Mesendoderm (in vitro differentiated cells): ENCODE data around the gene ARMC2. TPM values are rescaled to one million over a fixed set of nuclear protein-coding genes. Genes with fewer than 3 reads are reported as not detected.

ENCODE experiments used
- DNase-seq: peaks from one replicate; pipeline ENCODE4 v3.0.0; 2013
- H2AK5ac ChIP-seq: 2 replicates; pipeline ENCODE4 v1.6.1; 2013; ENCODE audit warnings: low read length, inconsistent platforms
- H2BK120ac ChIP-seq: 2 replicates; pipeline ENCODE4 v1.6.1; 2013; ENCODE audit warnings: low read depth, mild to moderate bottlenecking, low read length, moderate library complexity, mixed read lengths
- H2BK15ac ChIP-seq: replicated peaks from 2 replicates; pipeline ENCODE4 v1.6.1; 2013; ENCODE audit warnings: low read depth, mild to moderate bottlenecking, moderate library complexity
- H2BK5ac ChIP-seq: 2 replicates; pipeline ENCODE4 v1.6.1; 2013; ENCODE audit warnings: low read length, inconsistent platforms
- H3K18ac ChIP-seq: 2 replicates; pipeline ENCODE4 v1.6.1; 2013; ENCODE audit warnings: mild to moderate bottlenecking, low read length, mixed read lengths
- H3K23ac ChIP-seq: one replicate; pipeline ENCODE4 v1.6.1; 2013; ENCODE audit warnings: low read length
- H3K27ac ChIP-seq: 2 replicates; pipeline ENCODE4 v1.5.1; 2013; ENCODE audit warnings: low read depth, mild to moderate bottlenecking, inconsistent platforms, low read length, moderate library complexity
- H3K27me3 ChIP-seq: 2 replicates; pipeline ENCODE4 v1.6.1; 2013; ENCODE audit warnings: low read length, control low read depth, mild to moderate bottlenecking, inconsistent platforms; ENCODE audit not compliant: insufficient read depth, poor library complexity
- H3K36me3 ChIP-seq: 2 replicates; pipeline ENCODE4 v1.6.1; 2013; ENCODE audit warnings: low read length, inconsistent platforms; ENCODE audit not compliant: control insufficient read depth, insufficient read depth
- H3K4ac ChIP-seq: one replicate; pipeline ENCODE4 v1.6.1; 2013; ENCODE audit warnings: low read depth, mild to moderate bottlenecking, low read length, moderate library complexity
- H3K4me1 ChIP-seq: 2 replicates; pipeline ENCODE4 v1.6.1; 2013; ENCODE audit warnings: low read depth, low read length, inconsistent platforms; ENCODE audit not compliant: control insufficient read depth
- H3K4me2 ChIP-seq: 2 replicates; pipeline ENCODE4 v1.6.1; 2013; ENCODE audit warnings: low read length
- H3K4me3 ChIP-seq: 2 replicates; pipeline ENCODE4 v1.5.1; 2013; ENCODE audit warnings: mild to moderate bottlenecking, low read length
- H3K56ac ChIP-seq: one replicate; pipeline ENCODE4 v1.6.1; 2013; ENCODE audit warnings: low read length
- H3K79me1 ChIP-seq: 2 replicates; pipeline ENCODE4 v1.6.1; 2013; ENCODE audit warnings: low read length, inconsistent platforms
- H3K79me2 ChIP-seq: 2 replicates; pipeline ENCODE4 v1.6.1; 2013; ENCODE audit warnings: mild to moderate bottlenecking, low read length; ENCODE audit not compliant: control insufficient read depth, insufficient read depth
- H3K9ac ChIP-seq: 2 replicates; pipeline ENCODE4 v1.6.1; 2013; ENCODE audit warnings: low read length, inconsistent platforms
- H4K5ac ChIP-seq: one replicate; pipeline ENCODE4 v1.6.1; 2013; ENCODE audit warnings: low read length
- H4K8ac ChIP-seq: one replicate; pipeline ENCODE4 v1.6.1; 2013; ENCODE audit warnings: low read depth, mild to moderate bottlenecking, control low read depth, low read length, moderate library complexity
- WGBS: extraction: QIAGEN DNeasy Blood & Tissue Kit; methylation state at CpG from one replicate; pipeline ENCODE4 v1.1.7; 2013; ENCODE audit warnings: low lambda C conversion rate, missing lambda C conversion rate; ENCODE audit not compliant: insufficient coverage; ENCODE audit errors: extremely low coverage; 5-methylcytosine and 5-hydroxymethylcytosine counted together
- polyA plus RNA-seq, 2 experiments: library from polyadenylated mRNA; stranded (reverse); fragments of 200-250 nt; gene quantifications; one replicate each; pipeline ENCODE4 v1.2.3, GENCODE V29; 2013

The ARMC2 gene, protein sequence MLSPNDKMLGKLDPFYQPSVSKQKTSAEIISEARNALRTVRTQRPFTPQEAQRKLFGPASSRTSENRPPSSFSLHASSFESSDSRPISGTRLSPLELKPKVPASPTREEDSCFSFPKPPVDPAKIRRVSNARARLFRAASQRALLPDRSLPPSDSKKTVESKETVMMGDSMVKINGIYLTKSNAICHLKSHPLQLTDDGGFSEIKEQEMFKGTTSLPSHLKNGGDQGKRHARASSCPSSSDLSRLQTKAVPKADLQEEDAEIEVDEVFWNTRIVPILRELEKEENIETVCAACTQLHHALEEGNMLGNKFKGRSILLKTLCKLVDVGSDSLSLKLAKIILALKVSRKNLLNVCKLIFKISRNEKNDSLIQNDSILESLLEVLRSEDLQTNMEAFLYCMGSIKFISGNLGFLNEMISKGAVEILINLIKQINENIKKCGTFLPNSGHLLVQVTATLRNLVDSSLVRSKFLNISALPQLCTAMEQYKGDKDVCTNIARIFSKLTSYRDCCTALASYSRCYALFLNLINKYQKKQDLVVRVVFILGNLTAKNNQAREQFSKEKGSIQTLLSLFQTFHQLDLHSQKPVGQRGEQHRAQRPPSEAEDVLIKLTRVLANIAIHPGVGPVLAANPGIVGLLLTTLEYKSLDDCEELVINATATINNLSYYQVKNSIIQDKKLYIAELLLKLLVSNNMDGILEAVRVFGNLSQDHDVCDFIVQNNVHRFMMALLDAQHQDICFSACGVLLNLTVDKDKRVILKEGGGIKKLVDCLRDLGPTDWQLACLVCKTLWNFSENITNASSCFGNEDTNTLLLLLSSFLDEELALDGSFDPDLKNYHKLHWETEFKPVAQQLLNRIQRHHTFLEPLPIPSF
- polyA plus RNA-seq (2013, experiment 1 of 2), result 1.9 TPM
- 2.0 TPM for polyA plus RNA-seq (2013, experiment 2 of 2)

DNA sequence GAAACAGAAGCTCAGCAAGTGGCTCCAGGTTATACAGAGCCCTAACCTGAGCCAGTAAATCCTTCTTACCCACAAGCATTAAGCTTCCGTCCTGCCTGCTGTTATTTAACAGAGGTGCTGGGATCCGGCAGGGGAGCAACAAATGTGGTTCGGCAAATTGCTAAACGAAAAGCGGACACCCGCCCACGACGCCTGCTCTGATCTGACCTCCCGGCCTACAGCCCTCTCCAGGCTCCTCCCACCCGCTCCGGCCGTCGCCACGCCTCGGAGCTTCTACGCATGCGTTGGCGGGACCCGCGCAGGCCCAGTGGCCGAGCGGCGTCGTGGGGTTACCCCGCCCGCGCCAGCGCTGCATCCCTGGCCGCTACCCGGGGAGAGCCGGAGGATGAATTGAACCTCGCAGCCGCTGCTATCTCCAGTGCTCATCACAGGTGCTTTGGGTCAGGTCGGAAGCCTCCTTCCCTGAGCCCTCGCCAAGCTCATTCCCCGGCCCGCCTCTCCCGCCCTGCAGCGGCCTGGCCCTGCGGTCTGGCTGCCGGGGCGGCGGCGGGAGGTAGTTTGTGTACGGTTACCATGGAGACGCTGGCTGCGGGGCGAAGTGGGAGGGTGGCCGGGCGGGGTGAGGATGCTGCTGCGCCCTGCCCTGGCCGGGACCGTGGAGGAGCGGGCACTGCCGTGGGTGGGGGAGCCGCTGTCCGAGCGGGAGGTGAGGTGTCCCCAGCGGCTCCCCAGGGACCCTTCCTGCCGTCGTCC lies at the start of gene ARMC2:
TSS of gene ARMC2 (plus strand) at position 307 of the 753 bp plus-strand sequence. CDS start 5,846 bp downstream, outside the sequence.
- Histone ChIP-seq H3K23ac (no peak within 1 kb of the TSS), H3K4me3 (peak within 1 kb of the TSS; percentile 74), H3K56ac (peak within 1 kb of the TSS; percentile 85), H2AK5ac (no peak within 1 kb of the TSS), H2BK120ac (no peak within 1 kb of the TSS), H3K79me2 (no peaks in the 10 kb centered on the region), H3K79me1 (no peaks in the 10 kb centered on the region), H3K4ac (no peak within 1 kb of the TSS), H3K4me1 (peaks cover 2% of the 10 kb centered on the region), H3K4me2 (peak within 1 kb of the TSS; percentile 61), H3K18ac (no peak within 1 kb of the TSS), H3K27ac (no peak within 1 kb of the TSS), H2BK5ac (no peak within 1 kb of the TSS), H3K36me3 (no peaks in the 10 kb centered on the region), H4K8ac (no peak within 1 kb of the TSS), H4K5ac (no peak within 1 kb of the TSS), H2BK15ac (no peak within 1 kb of the TSS), H3K27me3 (no peaks in the 10 kb centered on the region), H3K9ac (peak within 1 kb of the TSS; percentile 65)
- WGBS, result no CpG with 5 or more reads among the region's 61 CpGs
- peak; percentile 94 for DNase-seq

DNA sequence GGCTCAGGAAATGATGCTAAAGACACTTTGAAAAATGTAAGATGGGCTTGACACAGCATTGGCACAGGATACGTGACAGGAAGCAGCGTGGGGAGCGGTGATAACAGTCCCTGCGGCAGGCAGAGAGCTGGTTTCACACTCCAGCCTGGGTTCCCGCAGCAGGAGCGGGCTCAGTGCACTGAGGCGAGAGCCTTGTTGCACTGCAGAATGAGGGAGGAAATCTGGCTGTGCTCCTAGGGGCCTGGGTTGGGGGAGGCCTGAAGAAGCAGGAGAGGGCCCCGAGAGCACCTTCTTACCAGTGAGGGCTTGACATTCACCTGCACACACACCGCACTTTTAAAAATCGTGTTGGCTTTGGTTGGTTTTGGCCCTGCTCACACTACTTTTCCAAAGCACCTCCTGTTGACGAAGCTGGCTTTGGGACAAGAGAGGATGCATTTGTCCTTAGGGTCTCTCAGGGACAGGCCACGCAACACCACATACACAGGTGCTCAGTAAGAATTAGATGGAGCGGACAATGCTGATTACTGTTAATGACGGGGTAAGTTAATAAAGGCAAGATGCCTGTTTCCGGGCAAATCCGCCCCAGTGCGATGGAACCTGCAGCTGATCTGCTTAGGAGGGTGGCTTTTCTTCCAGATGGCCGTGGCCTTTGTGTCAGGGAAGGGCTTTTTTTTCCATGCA lies 49.4 kb upstream of the ARMC2 start:
- no peak overlapping the region for H2BK120ac ChIP-seq
- no peak overlapping the region for H3K4me2 ChIP-seq
- H3K27me3 ChIP-seq, result no peaks in the 10 kb centered on the region
- H2AK5ac ChIP-seq, result no peak overlapping the region
- no peak overlapping the region for H2BK5ac ChIP-seq
- no peak overlapping the region for H3K27ac ChIP-seq
- no peaks in the 10 kb centered on the region for H3K79me1 ChIP-seq
- no peaks in the 10 kb centered on the region for H3K4me1 ChIP-seq
- H2BK15ac ChIP-seq, result no peak overlapping the region
- DNase-seq, result peak; percentile 24
- H3K36me3 ChIP-seq, result no peaks in the 10 kb centered on the region
- H3K18ac ChIP-seq, result no peak overlapping the region
- no peak overlapping the region for H3K9ac ChIP-seq
- no peaks in the 10 kb centered on the region for H3K79me2 ChIP-seq
- WGBS, result no CpG with 5 or more reads among the region's 18 CpGs
- H3K4ac ChIP-seq, result no peak overlapping the region
- no peak overlapping the region for H3K56ac ChIP-seq
- H4K8ac ChIP-seq, result no peak overlapping the region
- no peak overlapping the region for H4K5ac ChIP-seq
- H3K4me3 ChIP-seq, result no peak overlapping the region
- H3K23ac ChIP-seq, result no peak overlapping the region

DNA sequence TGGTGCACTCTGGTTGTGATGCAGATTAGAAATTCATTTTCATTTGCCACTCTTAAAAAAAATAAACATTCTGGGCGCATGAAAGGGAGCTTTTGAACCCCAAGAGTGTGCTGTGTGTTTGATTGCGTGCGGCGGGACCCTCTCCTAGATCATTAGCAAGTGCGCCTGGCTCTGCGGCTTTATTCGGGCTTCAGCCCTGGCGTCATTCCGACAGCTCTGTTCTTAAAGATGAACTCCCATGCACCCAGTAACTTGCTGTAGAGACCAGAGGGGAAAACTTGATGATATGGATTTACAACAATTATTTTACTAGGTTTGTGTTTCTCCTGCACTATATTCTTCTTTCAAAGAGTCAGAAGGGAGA lies 48.9 kb upstream of the ARMC2 start:
- Histone ChIP-seq H3K27ac (no peak overlapping the region), H3K4me3 (no peak overlapping the region), H2BK15ac (no peak overlapping the region), H3K79me2 (no peaks in the 10 kb centered on the region), H3K4me2 (no peak overlapping the region), H3K23ac (no peak overlapping the region), H3K18ac (no peak overlapping the region), H3K4ac (no peak overlapping the region), H3K9ac (no peak overlapping the region), H2BK120ac (no peak overlapping the region), H4K8ac (no peak overlapping the region), H3K56ac (no peak overlapping the region), H2BK5ac (no peak overlapping the region), H3K4me1 (no peaks in the 10 kb centered on the region), H2AK5ac (no peak overlapping the region), H3K27me3 (no peaks in the 10 kb centered on the region), H4K5ac (no peak overlapping the region), H3K36me3 (no peaks in the 10 kb centered on the region), H3K79me1 (no peaks in the 10 kb centered on the region)
- no peak for DNase-seq
- whole genome bisulfite sequencing, result no CpG with 5 or more reads among the region's 9 CpGs

DNA sequence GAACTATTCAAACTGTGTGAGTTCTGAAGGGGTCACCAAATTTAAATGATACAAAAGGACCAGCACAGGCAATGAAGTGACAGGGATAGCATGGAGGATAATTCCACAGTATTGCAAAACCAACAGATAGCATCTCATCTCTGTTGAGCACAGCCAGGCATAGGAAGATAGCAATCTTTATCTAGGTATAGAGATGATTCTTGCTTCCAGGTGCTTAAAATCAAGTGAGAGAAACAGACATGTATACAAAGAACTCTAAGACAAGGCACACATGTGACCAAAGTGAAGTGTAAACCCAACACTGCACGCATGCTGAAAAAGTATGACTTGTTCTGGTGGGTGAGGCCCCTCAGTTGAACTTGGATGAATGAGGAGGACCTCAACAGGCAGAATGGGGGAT lies 48.4 kb upstream of the ARMC2 start:
- H2BK15ac ChIP-seq, result no peak overlapping the region
- H3K36me3 ChIP-seq, result no peaks in the 10 kb centered on the region
- no peak overlapping the region for H3K4me3 ChIP-seq
- no peaks in the 10 kb centered on the region for H3K79me2 ChIP-seq
- H4K5ac ChIP-seq, result no peak overlapping the region
- no peak overlapping the region for H3K9ac ChIP-seq
- no peaks in the 10 kb centered on the region for H3K4me1 ChIP-seq
- H3K27ac ChIP-seq, result no peak overlapping the region
- H3K18ac ChIP-seq, result no peak overlapping the region
- H2AK5ac ChIP-seq, result no peak overlapping the region
- H2BK120ac ChIP-seq, result no peak overlapping the region
- H3K4ac ChIP-seq, result no peak overlapping the region
- no peak overlapping the region for H2BK5ac ChIP-seq
- H3K79me1 ChIP-seq, result no peaks in the 10 kb centered on the region
- H3K27me3 ChIP-seq, result no peaks in the 10 kb centered on the region
- no peak overlapping the region for H3K56ac ChIP-seq
- no peak overlapping the region for H3K23ac ChIP-seq
- WGBS, result no CpG with 5 or more reads among the region's 1 CpG
- no peak for DNase-seq
- H3K4me2 ChIP-seq, result no peak overlapping the region
- no peak overlapping the region for H4K8ac ChIP-seq

DNA sequence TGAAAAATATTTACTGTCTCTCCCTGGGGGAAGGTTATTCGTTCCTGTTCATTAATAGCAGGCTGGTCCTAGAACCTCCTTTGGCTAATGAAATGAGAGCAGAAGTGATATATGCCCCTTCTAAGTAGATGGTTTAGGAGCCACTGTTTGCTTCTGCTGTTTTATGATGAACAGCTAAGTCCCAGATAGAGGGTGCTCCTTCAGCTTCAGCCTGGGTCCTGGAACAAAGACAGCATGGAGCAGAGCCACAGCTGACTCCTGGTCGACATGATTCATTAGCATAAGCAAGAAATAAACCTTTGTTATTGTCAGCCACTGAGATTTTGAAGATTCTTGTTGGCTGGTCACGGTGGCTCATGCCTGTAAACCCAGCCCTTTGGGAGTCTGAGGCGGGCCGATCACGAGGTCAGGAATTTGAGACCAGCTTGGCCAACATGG lies 47.8 kb upstream of the ARMC2 start:
- Histone ChIP-seq H4K8ac (no peak overlapping the region), H3K23ac (no peak overlapping the region), H3K4ac (no peak overlapping the region), H3K79me2 (no peaks in the 10 kb centered on the region), H3K27ac (no peak overlapping the region), H3K4me1 (no peaks in the 10 kb centered on the region), H3K9ac (no peak overlapping the region), H3K4me2 (no peak overlapping the region), H2BK120ac (no peak overlapping the region), H3K4me3 (no peak overlapping the region), H2AK5ac (no peak overlapping the region), H3K18ac (no peak overlapping the region), H4K5ac (no peak overlapping the region), H3K27me3 (no peaks in the 10 kb centered on the region), H3K56ac (no peak overlapping the region), H3K36me3 (no peaks in the 10 kb centered on the region), H3K79me1 (no peaks in the 10 kb centered on the region), H2BK5ac (no peak overlapping the region), H2BK15ac (no peak overlapping the region)
- no peak for DNase-seq
- no CpG with 5 or more reads among the region's 6 CpGs for WGBS
